GM19351 (cell line): ENCODE measurements around the gene NCBP2.

ENCODE experiments used
- ATAC-seq: cut with Tn5 transposase; IDR thresholded peaks from one replicate; pipeline ENCODE4 v1.9.1; 2021; ENCODE audit warnings: mild to moderate bottlenecking, moderate library complexity; ENCODE audit not compliant: unreplicated experiment

The NCBP2 gene

DNA sequence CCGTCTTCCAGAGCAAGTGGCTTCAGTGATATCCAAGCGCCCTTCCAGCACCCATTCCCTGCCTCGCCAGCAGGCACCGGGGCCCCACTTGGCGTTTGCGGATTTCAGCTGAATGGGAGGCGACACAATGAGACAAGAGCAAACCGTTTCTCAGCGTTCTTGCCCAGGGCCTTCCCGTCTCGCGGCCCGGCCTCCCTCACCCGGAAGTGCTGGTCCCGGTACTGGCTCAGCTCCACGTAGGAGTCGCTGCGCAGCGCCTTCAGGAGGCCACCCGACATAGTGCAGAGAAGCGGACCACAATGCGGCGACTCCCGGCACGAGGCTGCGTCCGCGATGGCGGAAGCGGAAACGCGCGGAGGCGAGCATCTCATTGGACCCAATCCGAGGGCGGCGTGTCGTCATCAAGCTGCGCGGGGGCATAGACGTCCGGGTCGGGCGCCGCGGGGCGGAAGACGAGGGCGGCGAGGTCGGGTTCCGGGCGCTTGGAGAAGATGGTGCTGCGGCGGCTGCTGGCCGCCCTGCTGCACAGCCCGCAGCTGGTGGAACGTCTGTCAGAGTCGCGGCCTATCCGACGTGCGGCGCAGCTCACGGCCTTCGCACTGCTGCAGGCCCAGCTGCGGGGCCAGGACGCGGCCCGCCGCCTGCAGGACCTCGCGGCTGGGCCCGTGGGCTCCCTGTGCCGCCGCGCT lies at the start of gene NCBP2:
Gene NCBP2, minus strand, starts transcription at position 303 of the 689 bp plus-strand sequence. Its CDS starts 25 bp downstream, at position 278.
- peak; percentile 89 for ATAC-seq

DNA sequence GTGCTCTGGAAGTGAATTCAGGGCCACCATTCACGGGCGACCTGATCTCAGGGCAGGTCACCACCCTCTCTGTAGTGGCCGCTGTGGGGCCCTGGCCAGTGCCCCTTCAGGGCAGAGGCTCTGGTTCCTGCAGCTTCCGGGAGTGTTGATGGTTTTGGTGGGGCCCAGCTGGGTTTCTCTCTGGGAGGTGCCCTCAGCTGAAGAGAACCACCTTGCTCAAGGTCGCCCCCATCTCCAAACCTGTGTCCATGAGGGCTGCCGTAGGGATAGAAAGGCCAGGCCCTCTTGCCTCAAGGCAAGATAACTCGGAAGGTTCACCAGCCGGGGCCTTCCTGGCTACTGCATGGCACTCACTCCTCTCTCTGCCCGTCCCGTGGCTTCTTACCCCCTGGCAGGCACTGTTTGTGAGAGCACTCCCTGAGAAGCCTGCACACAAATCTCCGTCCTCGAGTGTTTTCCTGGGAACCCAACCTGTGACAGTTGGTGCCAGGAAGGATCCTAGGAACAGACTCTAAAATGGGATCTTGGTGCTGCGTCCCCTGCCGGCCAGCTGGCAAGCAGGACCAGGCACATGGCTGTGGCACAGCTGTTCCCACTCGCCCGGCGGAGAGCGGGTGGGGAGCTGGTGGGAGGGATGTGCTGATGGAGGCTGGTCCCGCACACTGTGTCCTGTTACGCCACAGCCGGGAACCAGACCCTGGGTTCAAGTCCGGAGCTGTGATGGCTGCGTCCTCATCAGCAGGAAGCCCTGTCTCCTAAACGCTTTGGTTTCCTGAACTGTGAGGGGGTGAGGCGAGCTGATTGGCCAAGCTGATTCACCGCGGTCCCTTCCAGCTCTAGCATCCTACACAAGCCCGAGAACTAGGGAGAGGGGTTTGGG lies 49.5 kb upstream of the NCBP2 start:
- ATAC-seq = no peak

DNA sequence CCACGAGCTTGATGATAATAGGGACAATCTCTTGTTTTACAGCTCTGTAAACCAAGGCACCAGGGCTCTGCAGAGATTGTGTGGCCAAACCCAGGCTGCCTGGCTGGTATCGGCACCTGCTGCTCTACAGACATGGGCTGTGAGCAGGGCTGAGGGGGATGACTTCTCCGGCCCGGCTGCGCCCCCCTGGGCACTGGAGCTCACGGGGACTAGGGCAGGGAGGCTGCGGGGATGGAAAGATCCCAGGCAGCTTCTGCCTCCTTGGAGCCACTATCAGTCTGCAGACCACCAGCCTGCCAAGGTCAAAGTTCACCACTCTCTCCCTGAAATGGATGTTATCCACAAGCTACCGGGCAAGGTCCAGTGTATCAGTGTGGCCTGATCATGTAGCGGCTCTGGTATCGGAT lies 48.3 kb upstream of the NCBP2 start:
- no peak for ATAC-seq

DNA sequence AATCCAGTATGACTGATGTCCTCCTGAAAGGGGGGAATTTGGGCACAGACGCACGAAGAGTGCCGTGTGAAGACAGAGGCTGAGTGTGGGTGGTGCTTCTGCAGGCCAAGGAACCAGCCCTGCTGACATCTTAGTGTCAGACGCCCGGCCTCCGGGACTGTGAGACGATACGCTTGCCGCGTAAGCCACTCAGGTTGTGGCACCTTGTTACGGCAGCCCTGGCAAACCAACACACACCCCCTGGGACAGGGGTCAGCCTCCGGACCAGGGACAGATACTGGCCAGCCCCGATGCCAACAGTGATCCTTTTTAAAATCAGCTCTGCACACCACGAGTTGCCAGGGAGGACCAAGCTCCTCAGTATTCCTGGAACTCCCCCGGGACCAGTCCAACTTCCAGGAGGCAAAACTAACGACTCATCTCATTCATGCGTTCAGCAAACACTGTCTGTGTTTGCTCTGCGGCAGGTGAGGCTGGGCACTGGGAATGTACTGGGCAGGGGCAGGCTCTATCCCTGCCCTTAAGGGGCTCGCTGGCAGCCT lies 47.5 kb upstream of the NCBP2 start:
- no peak for ATAC-seq

DNA sequence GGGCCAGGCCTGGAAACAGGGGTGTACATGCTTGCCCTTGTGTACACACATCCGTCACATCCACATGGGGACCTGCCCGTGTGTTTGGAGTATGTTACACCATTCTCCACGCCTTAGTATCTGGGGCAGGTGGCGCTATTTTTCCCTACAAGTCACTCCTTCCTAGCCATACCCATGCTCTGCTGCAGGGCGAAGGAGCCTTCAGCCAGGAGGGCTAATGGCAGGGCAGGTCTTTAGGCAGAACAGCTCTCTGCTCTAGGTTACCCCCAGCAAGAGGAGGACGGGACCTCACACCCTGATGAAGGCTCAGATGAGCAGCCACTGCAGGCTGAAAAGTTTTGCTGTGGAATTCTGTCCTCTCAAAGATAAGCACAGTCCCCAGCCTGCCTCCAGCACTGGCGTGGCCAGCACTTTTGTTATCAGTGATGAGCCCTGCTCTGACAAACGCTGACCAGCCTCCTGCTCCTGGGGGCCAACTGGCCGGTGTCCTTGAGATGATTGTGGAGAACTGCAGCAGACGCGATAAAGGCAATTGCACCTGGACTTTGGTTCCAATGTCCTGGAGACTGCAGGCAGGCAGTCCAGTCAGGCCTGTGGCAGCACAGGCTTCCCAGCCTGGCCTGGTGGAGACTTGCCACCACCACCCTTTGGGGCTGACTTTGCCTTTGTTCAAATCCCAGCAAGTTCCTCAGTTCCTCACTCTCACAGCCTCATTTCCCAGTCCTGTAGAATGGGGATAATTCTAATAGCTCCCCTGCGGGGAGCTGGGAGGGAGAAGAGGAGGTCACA lies 46.1 kb upstream of the NCBP2 start:
- no peak for ATAC-seq

DNA sequence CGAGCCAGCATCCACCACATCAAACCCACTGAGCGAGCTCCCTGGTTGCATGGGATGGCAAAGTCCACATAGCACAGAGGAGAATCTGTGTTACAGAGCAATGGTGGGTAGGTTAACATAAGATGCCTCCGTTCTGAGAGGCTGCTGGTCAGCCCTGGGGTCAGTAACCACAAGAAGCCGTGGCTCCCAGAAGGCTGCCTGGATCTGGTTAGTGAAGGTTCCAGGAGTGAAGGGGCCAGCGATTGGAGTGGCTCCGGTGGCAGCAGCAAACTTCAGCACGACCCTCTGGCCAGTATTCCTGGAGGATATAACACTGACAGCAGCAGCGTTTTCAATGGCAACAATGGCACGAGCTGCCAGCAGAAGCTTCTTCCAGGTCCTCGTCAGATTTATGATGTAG lies 44.7 kb upstream of the NCBP2 start:
- no peak for ATAC-seq

DNA sequence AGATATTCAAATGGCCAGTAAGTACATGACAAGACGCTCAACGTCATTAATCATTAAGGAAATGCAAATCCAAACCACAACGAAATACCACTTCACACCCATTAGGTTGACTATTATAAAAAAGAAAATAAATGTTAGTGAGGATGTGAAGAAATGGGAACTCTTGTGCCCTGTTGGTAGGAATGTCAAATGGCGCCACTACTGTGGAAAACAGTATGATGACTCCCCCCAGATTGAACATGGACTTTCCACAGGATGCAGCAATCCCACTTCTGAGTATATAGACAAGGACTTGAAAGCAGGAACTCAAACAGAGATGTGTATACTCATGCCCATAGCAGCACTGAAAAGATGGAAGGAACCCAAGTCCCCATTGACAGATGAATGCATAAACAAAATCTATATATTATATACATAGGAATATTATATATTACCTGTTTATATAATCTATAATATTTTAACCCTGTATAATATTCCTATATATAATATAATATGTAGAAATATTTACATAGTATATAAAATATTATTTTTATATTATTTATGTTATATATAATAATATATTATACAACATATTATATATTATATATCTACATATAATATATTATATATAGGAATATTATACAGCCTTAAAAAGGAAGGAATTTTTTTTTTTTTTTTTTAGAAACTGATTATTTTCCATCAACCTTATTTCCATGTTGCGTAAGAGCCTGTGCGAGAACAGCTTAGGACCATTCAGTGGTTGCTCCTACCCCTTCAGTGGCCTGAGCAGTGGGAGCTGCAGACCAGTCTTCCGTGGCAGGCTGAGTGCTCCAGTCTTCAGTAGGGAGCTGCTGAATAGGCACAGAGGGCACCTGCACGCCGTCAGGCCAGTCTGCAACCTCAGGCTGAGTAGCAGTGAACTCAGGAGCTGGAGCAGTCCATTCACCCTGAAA lies 43.9 kb upstream of the NCBP2 start:
- ATAC-seq = no peak

DNA sequence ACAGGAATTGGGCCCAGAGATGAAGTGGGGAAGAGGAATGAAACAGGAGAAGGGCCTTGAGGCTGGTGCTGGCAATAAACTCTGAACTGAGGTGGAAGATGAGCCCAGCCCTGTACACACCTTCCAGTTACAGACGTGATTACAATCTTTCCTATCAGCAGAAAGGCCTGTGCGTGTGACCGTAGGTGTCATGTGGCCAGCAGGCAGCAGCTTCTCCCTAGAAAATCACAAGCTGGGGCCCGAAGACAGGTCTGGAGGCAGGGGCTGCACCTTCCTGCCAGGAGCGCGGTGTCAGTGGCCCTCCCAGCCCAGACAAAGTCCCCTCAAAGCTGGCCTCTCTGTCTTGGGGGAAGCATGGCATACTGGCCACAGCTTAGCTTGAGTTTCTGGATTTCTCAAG lies 43.0 kb upstream of the NCBP2 start:
- no peak for ATAC-seq

DNA sequence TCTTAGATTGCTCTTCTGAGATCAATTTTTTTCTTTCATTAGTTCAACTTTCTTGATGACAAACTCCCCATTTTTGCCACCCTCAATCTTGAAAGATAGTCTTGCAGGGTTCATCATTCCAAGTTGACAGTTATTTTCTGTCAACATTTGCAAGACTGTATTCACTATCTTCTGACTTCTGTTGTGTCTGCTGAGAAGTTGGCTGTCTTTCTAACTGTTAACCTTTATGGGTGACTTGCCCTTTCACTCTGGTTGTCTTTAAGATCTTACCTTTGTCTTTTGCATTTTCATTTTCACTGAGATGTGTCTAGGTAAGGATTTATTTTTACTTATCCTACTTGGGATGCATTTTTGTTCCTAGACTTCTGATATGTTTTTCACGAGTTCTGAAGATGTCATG lies 40.9 kb upstream of the NCBP2 start:
- no peak for ATAC-seq

DNA sequence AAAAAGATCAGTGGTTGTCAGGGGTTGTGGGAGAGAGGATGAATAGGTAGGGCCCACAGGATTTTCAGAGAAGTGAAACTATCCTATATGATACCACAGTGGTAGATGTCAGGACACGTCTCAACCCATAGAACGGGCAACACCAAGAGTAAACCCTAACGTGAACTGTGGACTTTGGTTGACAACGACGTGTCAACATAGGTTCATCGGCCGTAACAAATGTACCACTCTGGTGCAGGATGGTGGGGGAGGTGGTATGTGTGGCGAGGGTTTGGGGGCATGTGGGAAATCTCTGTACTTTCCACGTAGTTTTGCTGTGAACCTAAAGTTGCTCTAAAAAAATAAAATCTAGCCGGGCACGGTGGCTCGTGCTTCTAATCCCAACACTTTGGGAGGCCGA lies 39.3 kb upstream of the NCBP2 start:
- no peak for ATAC-seq

DNA sequence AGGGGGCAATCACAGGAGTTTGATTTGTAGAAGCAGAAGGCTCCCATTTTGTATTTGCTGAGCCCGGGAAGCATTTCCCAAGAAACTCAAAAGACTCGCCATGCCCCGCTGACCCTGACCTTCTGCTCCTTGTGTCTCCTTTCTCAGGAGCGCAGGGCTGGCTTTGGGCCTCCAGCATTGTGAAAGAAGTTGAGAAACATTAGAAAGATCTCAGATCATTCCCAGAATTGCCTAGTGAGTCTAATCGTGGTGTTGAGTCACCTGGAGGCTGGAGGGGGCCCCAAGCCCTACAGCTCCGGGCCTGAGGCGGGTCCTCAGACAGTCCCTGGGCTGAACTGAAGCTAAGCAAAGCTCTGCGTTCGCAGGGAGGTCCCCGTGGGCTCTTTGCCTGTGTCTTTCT lies 37.2 kb upstream of the NCBP2 start:
- ATAC-seq = no peak

DNA sequence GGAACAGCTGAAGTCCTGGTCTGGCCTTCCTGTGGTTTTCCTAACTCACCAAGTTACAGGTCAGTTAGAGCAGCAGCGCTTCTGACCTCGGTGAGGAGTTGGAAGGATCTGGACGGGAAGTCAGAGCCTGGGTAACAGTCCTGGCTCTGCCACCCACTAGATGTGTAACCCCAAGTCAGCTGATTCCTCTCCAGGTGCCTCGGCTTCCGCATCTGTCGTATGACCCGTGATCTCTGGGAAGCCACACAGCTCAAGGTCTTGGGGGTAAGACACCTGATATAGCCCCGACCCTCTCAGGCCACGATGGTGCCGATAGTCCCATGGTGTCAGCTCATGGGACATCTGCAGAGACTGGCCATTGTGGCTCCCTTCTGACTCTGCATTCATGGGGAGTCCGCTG lies 34.6 kb upstream of the NCBP2 start:
- no peak for ATAC-seq

DNA sequence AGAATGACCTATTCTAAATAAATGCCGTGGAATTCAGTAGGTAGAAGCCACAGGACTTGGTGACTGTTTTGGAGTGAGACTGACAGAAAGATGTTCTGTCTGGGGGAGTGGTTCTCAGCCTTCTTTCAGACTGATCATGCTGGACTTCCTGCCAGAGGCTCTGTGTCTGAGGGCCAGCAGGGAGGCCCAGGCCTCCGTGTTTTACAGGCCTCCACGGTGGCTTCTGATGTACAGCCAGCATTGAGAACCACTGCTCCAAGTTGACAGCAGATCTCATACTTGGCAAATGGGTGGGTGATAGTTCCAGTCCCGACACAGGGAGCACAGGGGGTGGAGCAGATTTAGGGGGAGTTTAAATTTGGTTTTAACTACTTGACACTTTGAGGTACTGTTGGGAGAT lies 33.0 kb upstream of the NCBP2 start:
- no peak for ATAC-seq

DNA sequence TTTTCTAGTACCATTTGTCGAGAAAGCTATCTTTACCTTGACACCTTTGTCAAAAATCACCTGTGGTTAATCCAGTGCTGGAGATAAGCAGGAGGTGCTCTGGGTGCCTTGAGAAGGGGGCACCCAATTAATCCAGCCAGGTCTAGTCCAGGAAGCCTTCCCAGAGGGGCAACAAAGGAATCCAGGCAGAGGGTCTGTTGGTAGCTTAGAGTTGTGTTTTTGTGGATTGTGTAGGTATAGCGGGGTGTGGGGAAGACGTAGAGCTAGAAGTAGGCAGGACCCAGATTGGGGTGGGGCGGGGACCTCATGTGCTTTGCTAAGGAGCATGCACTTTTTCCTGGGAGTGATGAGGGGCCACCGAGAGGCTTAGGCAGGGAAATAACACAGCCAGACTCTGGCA lies 32.3 kb upstream of the NCBP2 start:
- ATAC-seq = no peak

DNA sequence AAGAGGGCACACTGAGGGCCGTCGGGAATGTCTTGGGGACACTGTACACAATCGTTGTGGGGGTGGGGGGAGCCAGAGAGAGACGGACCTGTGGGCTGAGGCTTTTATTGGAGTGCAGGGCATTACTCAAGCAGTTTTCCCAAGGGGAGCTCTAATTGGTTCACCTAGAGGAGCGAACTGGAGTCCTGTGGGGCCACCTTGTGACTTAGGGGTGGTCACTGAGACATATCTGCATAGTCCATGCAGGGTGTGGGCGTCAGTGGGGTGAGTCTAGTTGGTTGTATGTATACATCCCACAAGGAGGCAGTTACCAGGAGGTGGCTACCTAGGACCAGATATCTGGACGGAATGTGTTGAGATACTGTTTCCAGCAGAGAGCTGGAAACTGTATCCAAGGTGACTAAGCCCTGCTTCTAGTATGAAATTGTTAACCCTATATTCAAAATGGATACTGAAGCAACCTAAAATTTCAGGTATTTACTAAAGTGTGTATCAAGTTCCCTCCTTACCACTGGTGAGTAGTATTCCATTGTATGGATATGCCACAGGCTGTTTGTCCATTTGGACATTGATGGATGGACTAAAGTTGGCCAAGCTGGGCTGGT lies 28.9 kb upstream of the NCBP2 start:
- ATAC-seq = no peak

DNA sequence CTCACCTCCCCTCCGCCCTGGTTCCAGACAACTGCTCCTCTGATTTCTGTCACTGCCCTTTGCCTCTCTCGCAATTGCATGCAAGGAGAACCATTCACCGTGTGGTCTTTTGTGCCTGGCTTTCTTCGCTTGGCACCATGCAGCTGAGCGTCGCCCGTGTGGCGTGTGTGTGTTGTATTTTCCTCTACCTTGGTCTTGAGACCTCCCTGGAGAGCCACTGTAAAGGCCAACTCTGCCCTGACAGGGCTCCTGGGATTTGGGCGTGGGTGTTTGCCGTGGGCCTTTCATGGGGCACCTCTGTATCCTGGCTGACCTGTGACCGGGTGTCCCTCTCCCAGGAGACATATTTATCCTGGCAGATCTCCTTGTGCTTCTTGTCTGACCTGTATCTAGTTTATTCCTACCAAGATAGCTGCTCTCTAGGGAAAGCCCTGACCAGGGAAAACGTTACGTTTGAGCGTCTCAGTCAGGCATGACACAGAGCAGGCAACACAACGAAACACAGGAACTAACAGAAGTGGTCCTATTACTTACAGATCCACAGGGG lies 28.3 kb upstream of the NCBP2 start:
- no peak for ATAC-seq

DNA sequence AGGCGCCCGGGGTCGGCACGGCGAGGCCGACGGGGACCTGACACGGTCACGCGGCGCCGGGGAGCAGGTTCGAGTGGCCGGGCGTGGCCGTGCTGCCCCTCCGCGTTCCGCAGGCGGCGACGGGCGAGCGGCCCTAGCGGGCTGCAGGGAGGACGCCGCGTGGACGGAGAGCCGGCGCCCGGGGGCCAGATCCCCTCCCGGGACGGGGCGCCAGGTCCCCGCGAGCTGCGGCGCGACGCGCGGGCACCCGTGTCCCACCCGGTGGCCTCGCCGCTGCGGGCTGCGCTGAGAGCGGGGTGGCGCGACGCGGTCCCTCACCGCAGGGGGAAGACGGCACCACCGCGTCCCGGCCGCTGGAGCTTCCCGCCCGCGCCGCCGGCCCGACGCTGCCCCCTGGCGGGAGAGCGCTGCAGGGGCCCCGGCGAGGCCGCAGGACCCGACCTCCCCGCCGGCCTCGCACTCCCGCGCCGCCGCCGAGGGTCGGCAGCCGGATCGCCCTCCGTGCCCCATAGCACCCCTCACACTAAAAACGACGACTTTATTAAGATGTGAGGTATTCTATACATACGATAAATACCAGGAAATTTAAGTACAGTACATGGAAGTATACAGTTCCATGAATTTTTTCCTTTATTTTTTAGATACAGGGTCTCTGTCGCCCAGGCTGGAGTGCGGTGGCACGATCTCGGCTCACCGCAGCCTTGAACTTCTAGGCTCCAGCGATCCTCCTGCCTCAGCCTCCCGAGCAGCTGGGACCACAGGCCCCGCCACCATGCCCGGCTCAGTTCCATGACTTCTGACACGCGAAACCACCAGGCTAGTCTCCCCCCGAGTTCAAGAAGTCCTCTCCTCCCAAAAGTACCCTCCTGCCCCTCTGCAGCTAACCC lies 27.6 kb upstream of the NCBP2 start:
- peak; percentile 46 for ATAC-seq

DNA sequence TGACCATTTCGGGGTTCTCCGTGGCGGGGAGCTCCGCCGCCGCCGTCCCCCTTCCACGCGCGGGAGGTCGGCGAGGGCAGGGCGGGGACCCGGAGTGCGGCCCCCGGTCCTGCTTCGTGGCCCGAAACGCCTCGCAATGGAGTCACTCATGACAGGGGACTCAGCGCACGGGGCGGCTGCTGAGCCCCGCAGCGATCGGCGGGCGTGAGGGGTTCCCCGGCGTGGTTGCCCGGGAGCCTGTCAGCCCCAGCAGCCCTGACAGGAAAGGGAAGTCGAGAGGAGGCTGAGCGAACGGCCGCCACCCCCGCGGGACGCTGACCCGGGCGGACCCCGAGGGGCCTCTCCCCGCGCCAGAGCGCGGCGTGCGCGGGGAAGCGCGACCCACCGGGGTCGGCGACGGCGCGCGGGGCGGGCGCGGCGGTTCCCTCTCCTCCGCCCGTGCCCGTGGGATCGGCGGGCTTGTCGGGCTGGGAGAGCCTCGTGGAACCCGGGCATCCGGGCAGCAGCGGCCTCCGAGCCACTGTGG lies 26.9 kb upstream of the NCBP2 start:
- ATAC-seq = peak; percentile 42
